Measurements from ENCODE around the gene BTG1.

GRCh38 chr12:92149563-92149962 lies 3.9 kb upstream of the BTG1 start:
- TF ChIP-seq CTCF (IDR thresholded peaks at IDR 0.05) (no peak), EZH2phosphoT487 (IDR thresholded peaks at IDR 0.05) (no peak), EZH2 (IDR thresholded peaks at IDR 0.05) (no peak)
